Endothelial cell of hepatic sinusoid (primary cell): ENCODE measurements around the gene PSMF1.

Experiments used
- in situ Hi-C: cut with HindIII; loops from 2 replicates; pipeline ENCODE4 v1.10.0; 2017; ENCODE audit warnings: low sequenced_read_pairs

PSMF1 gene

DNA sequence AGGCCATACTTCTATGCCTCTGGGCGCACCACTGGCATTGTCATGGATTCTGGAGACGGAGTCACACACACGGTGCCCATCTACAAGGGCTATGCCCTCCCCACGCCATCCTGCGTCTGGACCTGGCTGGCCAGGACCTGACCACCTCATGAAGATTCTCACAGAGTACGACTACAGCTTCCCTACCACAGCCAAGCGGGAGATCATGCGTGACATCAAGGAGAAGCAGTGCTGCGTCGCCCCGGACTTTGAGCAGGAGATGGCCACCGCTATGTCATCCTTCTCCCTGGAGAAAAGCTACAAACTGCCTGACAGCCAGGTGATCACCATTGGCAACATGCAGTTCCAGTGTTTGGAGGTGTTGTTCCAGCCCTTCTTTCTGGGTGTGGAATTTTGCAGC is 42.6 kb downstream of the PSMF1 start:
- in situ Hi-C loops, result no loop called here

DNA sequence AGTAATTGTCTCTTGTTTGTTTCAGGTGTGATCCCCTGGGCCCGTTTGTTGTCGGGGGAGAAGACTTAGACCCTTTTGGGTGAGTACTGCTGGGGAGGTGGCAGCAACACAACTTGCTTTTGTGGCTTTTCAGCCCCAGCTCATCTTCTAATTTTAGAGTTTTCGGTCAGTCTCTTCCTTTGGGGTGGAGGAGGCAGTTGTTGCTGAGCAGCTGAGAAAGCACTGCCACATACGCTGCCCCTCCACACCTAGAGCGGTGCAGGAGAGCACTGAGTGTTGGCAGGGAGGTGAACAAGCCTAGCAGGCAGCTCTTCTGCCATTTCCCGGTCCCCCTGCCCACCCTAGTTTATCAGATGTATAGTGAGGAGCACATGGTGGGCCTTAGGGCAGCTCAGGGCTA is 44.7 kb downstream of the PSMF1 start:
- in situ Hi-C loops, result no loop called here

DNA sequence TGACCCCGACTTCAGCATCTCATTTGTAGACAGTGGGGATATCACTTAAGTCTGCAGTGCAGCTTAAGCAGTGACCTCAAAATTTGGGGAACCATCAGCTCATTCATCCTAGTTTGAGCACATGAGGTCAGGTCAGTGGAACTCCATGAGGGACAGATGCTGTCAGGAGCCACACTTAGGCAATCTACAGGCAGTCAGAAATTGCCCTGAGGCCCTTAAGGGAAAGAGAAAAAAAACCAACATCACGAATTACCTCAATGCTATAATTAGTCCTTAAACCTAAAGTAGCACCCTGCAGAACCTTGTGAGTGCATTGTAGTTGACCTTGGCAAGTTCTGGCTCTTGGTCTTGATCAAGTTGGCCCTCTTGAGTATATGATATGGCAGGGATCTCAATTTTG is 45.3 kb downstream of the PSMF1 start:
- in situ Hi-C loops, result no loop called here

DNA sequence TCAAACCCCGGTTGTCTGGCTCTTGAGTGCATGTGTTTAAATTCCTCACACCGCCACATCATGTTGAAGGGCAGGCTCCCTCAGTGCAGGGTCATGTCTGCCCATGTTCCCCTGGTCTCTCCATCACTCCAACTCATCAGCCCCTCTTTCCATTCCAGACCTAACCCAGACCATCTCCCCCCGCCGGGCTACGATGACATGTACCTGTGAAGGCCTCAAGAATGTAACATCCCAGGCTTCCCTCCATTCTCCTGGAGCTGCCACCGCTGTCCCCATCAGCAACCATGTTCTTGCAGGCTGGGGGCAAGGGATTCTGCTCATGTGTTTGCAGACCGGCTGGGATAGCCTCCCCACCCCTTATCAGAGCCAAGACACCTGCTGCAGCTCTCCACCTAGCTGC is 46.5 kb downstream of the PSMF1 start:
- in situ Hi-C loops, result no loop called here

DNA sequence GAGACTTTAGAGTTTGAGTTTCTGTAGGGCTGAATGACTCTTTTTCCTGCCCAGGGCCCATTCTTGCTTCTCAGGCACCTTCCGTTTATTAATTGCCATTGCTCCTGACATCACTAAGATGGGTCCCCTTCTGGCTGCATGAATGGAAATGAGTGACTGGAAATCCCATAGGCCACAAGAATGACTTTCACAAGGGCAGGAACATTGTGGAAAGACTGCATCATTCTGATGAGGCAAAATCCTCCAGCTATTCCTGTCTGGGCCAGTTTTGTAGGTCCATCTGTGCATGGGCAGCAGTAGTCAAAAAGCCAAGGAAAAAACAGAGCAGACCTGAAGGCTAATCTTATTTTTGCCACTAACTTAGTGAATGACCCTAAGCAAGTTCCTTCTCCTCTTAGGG is 47.1 kb downstream of the PSMF1 start:
- in situ Hi-C loops, result no loop called here

DNA sequence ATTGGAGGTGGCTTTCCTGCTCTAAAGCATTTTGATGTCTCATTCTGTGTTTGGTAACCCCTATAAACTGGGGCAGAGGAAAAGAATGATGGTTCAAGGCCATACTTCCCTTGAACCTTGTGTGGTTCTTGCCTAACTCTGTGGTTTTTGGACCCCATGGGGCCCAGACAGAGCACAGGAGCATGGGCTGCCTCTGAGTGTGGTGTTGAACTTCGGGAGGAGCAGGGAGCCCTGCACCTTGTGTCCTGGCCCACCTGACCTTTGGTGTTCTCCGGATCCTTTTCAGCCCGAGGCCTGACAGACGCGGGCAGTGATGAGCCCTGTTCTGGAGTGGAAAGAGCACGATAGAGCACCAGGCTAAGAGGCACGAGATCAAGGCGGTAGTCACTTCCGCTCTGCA is 47.5 kb downstream of the PSMF1 start:
- in situ Hi-C loops, result no loop called here

DNA sequence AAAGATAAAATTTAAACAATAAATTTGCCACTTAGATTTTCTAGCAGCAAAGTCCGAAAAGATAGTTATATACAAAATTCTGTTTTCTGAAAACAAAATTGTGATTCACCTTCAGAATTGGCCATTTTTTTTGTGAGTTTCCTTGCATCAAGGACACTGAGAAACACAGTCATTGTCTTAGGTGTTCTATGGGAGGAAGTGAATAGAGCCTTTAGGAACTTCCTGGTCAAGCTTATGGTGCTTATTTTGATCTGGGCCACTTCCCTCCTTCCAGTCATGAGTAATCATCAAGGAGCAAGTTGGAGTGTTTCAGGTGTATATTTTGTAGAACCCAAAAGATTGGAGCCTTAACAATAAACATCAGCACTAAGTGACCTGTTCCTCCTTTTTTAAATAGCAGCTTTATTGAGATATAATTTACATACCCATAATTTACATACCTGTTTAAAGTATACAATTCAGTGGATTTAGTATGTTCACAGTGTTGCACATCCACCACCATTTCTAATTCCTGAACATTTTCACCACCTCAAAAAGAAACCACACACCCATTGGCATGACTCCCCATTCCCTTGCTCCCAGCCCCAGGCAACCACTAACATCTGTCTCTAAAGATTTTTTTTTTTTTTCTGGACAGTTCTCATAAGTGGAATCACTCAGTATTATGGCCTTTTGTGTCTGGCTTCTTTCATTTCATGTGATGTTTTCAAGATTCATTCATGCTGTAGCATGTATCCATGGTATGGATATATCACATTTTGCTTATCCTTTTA is 48.7 kb downstream of the PSMF1 start:
- in situ Hi-C loops, result no loop called here

DNA sequence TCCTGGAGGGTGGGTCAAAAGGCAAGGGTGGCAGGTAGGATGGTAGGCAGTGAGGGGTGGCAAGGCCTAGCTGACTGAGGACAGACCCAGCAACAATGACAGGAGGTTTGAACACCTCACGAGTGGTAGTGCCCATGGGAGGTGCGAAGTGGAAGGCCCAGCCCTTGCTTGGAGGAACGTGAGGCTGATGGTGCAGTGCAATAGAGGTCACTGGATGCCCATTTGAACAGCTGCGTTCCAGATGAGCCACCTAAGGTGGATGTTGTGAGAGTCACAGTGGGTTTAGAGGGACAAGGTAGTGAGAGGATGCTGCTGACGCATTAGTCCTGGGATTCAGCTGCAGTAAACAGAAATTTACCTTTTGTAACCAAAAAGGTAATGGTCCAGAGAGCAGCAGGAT is 50.8 kb downstream of the PSMF1 start:
- in situ Hi-C loops, result no loop called here

DNA sequence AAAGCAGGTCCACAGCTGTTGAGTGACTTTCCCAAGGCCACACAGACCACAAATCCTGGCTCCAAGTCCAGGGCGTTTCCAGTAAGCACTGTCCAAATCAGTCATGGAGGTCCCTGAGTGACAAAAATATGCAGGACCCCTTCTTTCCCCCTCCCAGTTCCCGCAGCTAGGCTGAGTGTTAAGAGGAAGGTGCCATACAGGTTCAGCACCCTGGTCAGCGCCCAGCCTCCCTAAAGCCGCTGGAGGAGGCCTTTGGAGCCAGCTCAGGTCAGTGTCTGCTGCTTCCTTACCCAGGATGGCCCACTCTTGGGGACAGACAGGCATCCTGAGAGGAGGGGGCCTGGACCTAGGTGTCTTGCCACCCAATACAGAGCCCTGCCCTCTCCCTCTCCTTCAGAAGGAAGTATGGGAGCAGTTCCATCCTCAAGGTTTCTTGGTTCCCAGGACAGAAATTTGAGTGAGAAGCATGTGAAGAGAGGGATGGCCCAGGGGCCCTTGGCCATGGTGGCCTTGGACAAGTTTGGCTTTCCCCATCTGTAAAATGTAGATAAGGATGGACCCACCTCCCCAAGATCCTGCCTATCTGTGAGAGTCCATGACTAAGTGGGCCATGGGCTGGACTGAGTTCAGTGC is 53.2 kb downstream of the PSMF1 start:
- in situ Hi-C loops, result no loop called here

DNA sequence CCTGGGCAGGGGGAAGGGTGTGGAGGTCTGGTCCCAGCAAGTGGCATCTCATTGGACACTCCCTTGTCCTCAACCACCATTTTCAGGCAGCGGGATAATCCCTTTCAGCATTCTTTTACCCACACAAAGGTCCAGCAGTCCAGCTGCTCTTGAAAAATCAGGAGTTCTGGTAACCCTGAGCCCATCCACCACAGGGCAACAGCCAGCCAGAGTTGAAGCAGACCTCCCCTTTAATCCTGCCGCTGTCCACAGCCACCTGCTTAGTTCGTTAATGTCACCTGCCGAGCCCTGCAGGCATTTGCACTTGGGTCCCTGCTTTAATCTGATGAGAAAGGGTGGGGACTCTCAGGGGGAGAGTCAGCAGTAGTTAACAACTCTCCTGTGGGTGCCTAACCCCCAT is 55.3 kb downstream of the PSMF1 start:
- in situ Hi-C loops, result no loop called here

DNA sequence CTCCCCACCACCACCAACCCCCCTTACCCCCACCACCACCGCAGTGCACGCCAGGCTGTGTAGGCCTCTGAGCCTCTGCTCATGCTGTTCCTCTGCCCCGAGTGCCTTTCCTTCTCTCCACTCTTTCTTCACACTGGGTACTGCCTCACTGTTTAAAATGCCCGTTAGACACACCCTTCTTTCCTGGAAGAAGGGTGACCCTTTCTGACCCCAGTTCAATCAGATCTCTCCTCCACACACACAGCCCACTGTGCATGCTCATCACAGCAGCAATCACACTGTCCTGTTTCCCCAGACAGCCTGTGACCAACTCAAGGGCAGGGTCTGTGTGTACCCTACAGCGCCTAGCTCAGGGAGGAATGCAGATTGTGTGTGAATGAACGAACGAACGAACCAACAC is 56.4 kb downstream of the PSMF1 start:
- in situ Hi-C loops, result no loop called here

DNA sequence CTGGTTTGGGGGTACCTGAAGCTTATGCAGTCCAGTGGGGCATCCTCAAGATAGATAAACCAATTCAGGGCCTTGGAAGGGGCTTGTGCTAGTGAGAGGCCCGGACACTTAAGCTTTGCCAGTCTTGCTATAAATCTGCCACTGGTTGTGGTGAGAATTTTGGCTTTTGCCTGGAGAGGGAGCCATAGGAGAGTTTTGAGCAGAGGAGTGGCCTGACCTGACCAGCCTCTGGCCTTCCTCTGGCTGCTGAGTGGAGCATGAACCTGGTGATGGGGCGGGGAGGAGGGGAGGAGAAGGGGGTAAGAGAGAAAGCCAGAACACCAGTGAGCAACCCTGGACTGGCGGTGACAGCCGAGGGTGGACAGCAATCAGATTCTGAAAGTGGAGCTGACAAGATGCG is 59.3 kb downstream of the PSMF1 start:
- in situ Hi-C loops, result no loop called here

DNA sequence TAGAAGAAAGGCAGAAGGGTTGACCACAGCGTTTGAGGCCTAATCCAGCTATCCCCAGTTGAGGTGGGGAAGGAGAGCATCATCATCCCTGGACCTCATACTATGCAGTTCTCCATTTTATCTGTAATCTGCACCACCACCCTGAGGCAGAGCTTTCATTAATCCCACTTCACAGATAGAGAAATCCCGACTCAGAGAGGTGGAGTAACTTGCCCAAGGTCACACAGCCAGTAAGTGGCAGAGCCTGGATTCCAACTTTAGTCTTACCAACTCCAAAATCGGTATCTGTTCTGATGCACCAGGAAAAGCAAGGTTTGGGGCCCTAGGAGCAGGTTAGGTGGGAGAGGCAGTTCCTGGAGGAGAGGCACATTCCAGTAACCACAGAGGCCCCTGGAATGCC is 59.7 kb downstream of the PSMF1 start:
- in situ Hi-C loops, result no loop called here

DNA sequence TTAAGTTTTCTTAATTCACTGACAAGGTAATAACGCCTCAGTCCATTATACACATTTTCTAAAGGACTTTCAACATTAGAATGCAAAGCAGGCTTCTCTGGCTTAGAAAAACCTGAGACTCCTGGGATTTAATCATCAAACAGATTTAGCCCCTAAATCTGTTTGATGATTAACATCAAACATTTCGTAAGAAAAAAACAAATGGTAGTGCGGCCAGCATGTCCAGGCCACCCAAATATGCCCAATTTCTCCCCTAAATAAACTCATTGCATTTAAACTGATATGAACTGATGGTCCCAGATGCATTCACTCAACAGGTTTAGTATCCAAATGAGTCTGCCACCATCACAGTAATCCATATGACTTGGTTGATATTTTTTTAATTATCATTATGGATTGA is 60.2 kb downstream of the PSMF1 start:
- in situ Hi-C loops, result no loop called here

DNA sequence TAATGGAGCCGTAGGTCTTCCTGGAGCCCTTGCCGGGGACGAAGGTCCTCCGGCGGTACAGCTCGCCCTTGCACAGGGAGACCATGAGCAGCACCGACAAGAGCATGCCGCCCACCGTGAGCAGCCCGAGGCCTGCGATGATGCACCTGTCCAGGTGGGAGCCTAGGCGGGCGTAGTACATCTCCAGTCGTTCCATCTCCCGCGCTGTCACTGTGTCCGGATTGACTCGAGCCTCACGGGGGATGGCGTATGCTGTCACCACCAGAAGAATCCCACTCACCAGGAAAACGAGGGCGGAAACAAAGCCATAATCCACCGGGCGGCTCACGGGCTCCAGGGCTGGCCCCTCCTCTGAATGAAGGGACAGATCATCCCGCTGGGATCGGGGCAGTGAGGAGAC is 62.5 kb downstream of the PSMF1 start:
- in situ Hi-C loops, result no loop called here

DNA sequence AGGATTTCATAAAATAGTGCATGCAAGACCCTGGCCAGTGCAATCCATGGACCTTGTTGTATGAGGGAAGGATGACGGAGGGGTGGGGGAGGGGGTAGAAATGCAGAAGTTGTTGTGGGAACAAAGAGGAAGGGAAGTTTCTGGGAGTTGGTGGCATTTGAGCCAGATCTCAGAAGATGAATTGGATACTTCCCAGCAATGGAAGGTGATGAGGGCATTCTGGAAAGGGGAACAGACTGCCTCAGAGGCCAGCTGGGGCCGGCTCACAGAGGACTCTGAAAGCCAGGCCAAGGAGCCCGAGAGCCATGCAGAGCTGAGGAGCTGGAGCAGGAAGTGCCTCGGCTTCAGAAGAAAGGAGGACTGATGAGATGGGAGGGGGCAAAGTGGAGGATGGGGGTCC is 63.7 kb downstream of the PSMF1 start:
- in situ Hi-C loops, result no loop called here

DNA sequence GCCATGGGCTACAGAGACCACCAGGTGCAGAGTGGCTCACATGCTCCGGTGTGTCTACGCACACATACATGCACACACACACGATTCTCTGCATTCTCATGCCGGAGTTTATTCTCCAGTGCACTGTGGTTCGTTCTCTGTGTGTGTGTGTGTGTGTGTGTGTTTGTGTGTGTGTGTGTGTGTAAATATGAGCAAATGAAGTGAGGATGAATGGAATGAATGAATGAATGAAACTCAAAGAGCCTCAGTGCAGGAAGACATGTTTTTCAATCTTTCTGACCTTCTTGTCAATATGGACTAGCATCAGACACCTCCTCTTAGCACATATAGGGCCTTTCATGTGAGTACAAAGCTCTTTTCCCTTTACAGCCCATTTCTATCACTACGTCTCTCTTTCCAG is 64.8 kb downstream of the PSMF1 start:
- in situ Hi-C loops, result no loop called here

DNA sequence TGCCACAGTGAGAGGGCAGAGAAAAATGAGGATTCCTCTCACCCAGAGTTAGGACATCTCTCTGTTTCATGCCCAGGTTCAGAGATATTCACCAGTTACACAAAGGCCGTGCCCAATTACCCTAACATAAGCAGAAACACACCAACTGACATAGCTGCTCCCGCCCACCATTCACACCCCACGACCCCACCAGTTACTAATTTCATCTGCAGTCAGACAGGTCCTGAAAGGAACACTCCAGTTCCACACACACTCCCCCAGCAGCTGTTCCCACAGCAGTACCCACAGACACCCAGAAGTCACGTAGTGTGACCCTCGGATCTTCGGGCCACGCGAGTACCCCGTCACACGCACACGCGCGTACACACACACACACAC is 65.8 kb downstream of the PSMF1 start:
- in situ Hi-C loops, result no loop called here

DNA sequence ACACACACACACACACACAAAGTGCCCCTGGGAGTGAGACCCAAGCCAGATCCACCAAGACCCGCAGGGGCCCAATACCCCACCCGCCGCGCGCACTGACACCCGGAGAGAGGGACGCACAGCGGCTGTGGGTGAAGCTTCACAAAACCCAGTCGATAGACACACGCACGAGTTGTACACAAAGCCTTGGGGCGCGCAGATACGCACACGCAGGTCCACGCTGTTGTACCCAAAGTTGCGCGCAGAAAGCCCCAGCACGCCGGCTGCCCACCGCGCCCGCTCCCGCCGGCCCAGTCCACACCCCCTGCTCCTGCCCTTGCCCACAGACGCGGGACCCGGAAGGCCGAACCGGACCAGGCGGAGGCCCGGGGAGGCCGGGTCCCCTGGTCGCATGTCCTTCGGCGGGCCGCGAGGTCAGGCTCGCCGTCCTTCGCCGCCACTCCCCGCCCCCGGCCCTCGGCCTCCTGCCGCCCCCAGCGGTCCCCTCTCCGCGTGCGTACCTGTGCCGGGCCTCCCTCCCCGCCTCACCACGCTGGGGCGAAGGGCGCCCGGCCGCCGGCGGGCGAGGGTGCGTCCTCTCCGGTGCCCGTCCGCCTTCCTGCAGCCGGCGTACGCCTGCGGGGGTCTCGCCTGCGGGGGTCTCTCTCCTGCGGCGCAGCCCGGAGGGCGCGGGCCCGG is 66.4 kb downstream of the PSMF1 start, which contains the start of gene TMEM74B:
TSS of gene TMEM74B (minus strand) at position 344 of the 678 bp plus-strand sequence. CDS start 1,180 bp downstream, outside the sequence.
- in situ Hi-C loops, result no loop called here

DNA sequence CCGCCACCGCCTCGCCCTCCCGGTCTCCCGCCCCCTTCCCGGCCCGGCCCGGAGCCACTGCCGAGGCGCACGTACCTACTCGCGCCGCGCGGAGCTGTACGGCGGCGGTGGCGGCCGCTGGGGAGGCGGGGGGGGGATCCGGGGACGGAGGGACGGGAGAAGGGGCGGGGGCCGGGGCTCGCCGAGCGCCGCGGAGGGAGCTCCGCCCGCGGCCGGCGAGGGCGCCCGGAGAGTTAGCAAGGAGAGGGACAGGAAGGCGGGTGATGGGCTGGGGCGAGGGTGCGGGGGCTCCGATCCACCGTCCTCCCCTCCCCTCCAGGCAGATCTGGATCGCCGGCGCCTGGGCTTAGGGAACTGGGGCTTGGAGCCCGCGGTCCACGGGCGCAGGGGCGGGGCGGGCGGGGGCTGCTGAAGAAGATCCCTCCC is 66.9 kb downstream of the PSMF1 start:
- in situ Hi-C loops, result no loop called here

DNA sequence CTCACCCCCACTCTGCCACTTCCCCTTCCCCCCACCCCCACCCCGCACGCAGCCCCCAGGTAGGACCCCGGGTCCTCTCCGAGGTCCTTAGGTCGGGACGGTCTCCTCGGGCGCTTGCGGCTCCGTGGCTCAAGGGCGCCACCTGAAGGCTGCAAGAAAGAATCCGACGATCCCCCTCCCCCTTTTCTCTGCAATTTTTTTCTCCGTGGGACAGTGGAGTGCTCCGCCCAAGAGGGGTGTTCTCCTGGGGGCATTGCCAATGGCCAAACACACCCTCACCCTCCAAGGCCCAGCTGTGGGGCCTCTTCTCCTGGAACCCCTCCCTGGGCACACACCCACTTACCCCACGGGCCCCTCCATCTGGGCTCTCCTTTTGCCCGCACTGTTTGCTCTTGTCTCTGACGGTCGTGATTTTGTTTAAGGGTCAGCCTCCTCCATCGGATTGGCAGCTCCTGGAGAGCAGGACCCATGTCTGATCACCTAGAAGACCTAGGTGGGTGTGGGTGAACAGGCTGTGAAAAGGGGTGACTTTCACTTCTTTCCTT is 67.5 kb downstream of the PSMF1 start:
- in situ Hi-C loops, result no loop called here
